Glutamatergic neuron (in vitro differentiated cells): Measurements from ENCODE around the gene DUSP14. TPM values are rescaled to one million over a fixed set of nuclear protein-coding genes. Genes with fewer than 3 reads are reported as not detected.
A peak's percentile ranks its signal among the peaks of the same experiment; 100 is the strongest.

Experiments used
- DNase-seq: peaks from one replicate; pipeline ENCODE4 v3.0.0; 2022
- H3K27ac Mint-ChIP-seq: one replicate; pipeline ENCODE4 v1.8.0; 2020; ENCODE audit warnings: mild to moderate bottlenecking, mixed read lengths, inconsistent platforms; ENCODE audit not compliant: unreplicated experiment
- H3K27me3 Mint-ChIP-seq: one replicate; pipeline ENCODE4 v1.8.0; 2020; ENCODE audit warnings: mild to moderate bottlenecking, moderate library complexity, mixed read lengths, inconsistent platforms; ENCODE audit not compliant: unreplicated experiment
- H3K36me3 Mint-ChIP-seq: one replicate; pipeline ENCODE4 v1.8.0; 2020; ENCODE audit warnings: mild to moderate bottlenecking, mixed read lengths, inconsistent platforms; ENCODE audit not compliant: unreplicated experiment
- H3K4me1 Mint-ChIP-seq: one replicate; pipeline ENCODE4 v1.8.0; 2020; ENCODE audit warnings: mild to moderate bottlenecking, low read depth, mixed read lengths, inconsistent platforms; ENCODE audit not compliant: unreplicated experiment
- H3K4me3 Mint-ChIP-seq: one replicate; pipeline ENCODE4 v1.8.0; 2020; ENCODE audit warnings: mild to moderate bottlenecking, mixed read lengths, inconsistent platforms; ENCODE audit not compliant: unreplicated experiment
- H3K9me3 Mint-ChIP-seq: one replicate; pipeline ENCODE4 v1.8.0; 2020; ENCODE audit warnings: mild to moderate bottlenecking, moderate library complexity, mixed read lengths, inconsistent platforms; ENCODE audit not compliant: unreplicated experiment
- CTCF ChIP-seq: fragments of 200-600 bp; sonication (generic); IDR thresholded peaks from one replicate; pipeline ENCODE4 v1.5.0; 2021; ENCODE audit not compliant: partially characterized antibody, unreplicated experiment
- total RNA-seq: library from RNA; stranded (reverse); fragmentation: NEBNext Ultra II Directional; extraction: Animal tissue kit (Norgen Biotek cat#: 25700); gene quantifications from one replicate; pipeline ENCODE4 v1.2.1, GENCODE V29; 2021; ENCODE audit not compliant: unreplicated experiment

DUSP14 gene
- total RNA-seq, 1 donor from 2014 or later, result 10.0 TPM

- Mint-ChIP-seq H3K27me3 (peaks cover 18% of the 10 kb centered on the region), H3K9me3 (peaks cover 8% of the 10 kb centered on the region), H3K4me1 (peaks cover 34% of the 10 kb centered on the region), H3K27ac (no peak overlapping the region), H3K36me3 (peaks cover 4% of the 10 kb centered on the region), H3K4me3 (no peak overlapping the region)
- TF ChIP-seq CTCF, result no peak
- no peak for DNase-seq
Measured at GRCh38 chr17:37485938-37486570, 3.6 kb upstream of the DUSP14 start.

GRCh38 chr17:37488009-37488604 lies 1.6 kb upstream of the DUSP14 start:
- no peak for DNase-seq

GRCh38 chr17:37488607-37489196 lies 989 bp upstream of the DUSP14 start:
- Mint-ChIP-seq H3K27me3 (peaks cover 16% of the 10 kb centered on the region), H3K9me3 (peaks cover 5% of the 10 kb centered on the region), H3K4me3 (peak overlapping the region; percentile 93), H3K4me1 (peaks cover 19% of the 10 kb centered on the region), H3K36me3 (peaks cover 4% of the 10 kb centered on the region), H3K27ac (peak overlapping the region; percentile 28)
- DNase-seq, result peak; percentile 27
- TF ChIP-seq CTCF, result no peak

More at GRCh38 chr17:37488009-37488604, 1.6 kb upstream of the DUSP14 start:
- Mint-ChIP-seq H3K36me3 (peaks cover 4% of the 10 kb centered on the region), H3K27me3 (peaks cover 20% of the 10 kb centered on the region), H3K9me3 (peaks cover 9% of the 10 kb centered on the region), H3K27ac (no peak overlapping the region), H3K4me3 (peak overlapping the region; percentile 93), H3K4me1 (peaks cover 25% of the 10 kb centered on the region)
- no peak for TF ChIP-seq CTCF

- peaks cover 16% of the 10 kb centered on the region for H3K4me1 Mint-ChIP-seq
- H3K27ac Mint-ChIP-seq, result peak overlapping the region; percentile 78
Measured at GRCh38 chr17:37490022-37490587, 414 bp downstream of the DUSP14 start.

More at GRCh38 chr17:37490022-37490587, 414 bp downstream of the DUSP14 start:
- H3K9me3 Mint-ChIP-seq, result peaks cover 5% of the 10 kb centered on the region
- TF ChIP-seq CTCF, result peak; percentile 65
- H3K27me3 Mint-ChIP-seq, result peaks cover 18% of the 10 kb centered on the region
- H3K36me3 Mint-ChIP-seq, result peaks cover 4% of the 10 kb centered on the region
- H3K4me3 Mint-ChIP-seq, result peak overlapping the region; percentile 95
- peak; percentile 91 for DNase-seq
